IPS-15b (cell line): ENCODE data around the gene BLNK.

Source experiments
- H3K27me3 ChIP-seq: one replicate; pipeline ENCODE4 v1.6.1; 2013; ENCODE audit warnings: low read length; ENCODE audit not compliant: control insufficient read depth, insufficient read depth
- H3K36me3 ChIP-seq: one replicate; pipeline ENCODE4 v1.6.1; 2013; ENCODE audit warnings: low read length; ENCODE audit not compliant: control insufficient read depth, insufficient read depth
- H3K4me1 ChIP-seq: one replicate; pipeline ENCODE4 v1.6.1; 2013; ENCODE audit warnings: mild to moderate bottlenecking, low read length; ENCODE audit not compliant: control insufficient read depth, insufficient read depth
- H3K4me3 ChIP-seq: one replicate; pipeline ENCODE4 v1.5.1; 2013; ENCODE audit warnings: low read depth, low read length
- H3K9ac ChIP-seq: one replicate; pipeline ENCODE4 v1.6.1; 2013; ENCODE audit warnings: low read depth, mild to moderate bottlenecking, low read length
- H3K9me3 ChIP-seq: one replicate; pipeline ENCODE4 v1.6.1; 2013; ENCODE audit warnings: mild to moderate bottlenecking, low read length; ENCODE audit not compliant: control insufficient read depth, insufficient read depth

The BLNK gene

GRCh38 chr10:96268341-96268909, 2.9 kb downstream of the BLNK start:
- Histone ChIP-seq H3K9ac (no peak overlapping the region), H3K27me3 (no peaks in the 10 kb centered on the region), H3K4me3 (no peak overlapping the region), H3K4me1 (no peaks in the 10 kb centered on the region), H3K9me3 (no peaks in the 10 kb centered on the region), H3K36me3 (no peaks in the 10 kb centered on the region)

GRCh38 chr10:96267234-96267705, 4.1 kb downstream of the BLNK start:
- Histone ChIP-seq H3K4me1 (no peaks in the 10 kb centered on the region), H3K9ac (no peak overlapping the region), H3K9me3 (no peaks in the 10 kb centered on the region), H3K36me3 (no peaks in the 10 kb centered on the region), H3K4me3 (no peak overlapping the region), H3K27me3 (no peaks in the 10 kb centered on the region)

GRCh38 chr10:96266118-96266770, 5.1 kb downstream of the BLNK start:
- no peaks in the 10 kb centered on the region for H3K9me3 ChIP-seq
- H3K9ac ChIP-seq: no peak overlapping the region
- no peaks in the 10 kb centered on the region for H3K4me1 ChIP-seq
- no peaks in the 10 kb centered on the region for H3K27me3 ChIP-seq
- no peaks in the 10 kb centered on the region for H3K36me3 ChIP-seq
- H3K4me3 ChIP-seq: no peak overlapping the region

- no peaks in the 10 kb centered on the region for H3K4me1 ChIP-seq
- no peak overlapping the region for H3K4me3 ChIP-seq
- H3K9me3 ChIP-seq: no peaks in the 10 kb centered on the region
- H3K36me3 ChIP-seq: no peaks in the 10 kb centered on the region
- H3K27me3 ChIP-seq: no peaks in the 10 kb centered on the region
- no peak overlapping the region for H3K9ac ChIP-seq
Measured at GRCh38 chr10:96264938-96265337, 6.4 kb downstream of the BLNK start.

GRCh38 chr10:96263669-96264068, 7.7 kb downstream of the BLNK start:
- no peaks in the 10 kb centered on the region for H3K36me3 ChIP-seq
- no peaks in the 10 kb centered on the region for H3K4me1 ChIP-seq
- H3K9me3 ChIP-seq: no peaks in the 10 kb centered on the region
- no peak overlapping the region for H3K4me3 ChIP-seq
- H3K27me3 ChIP-seq: no peaks in the 10 kb centered on the region
- no peak overlapping the region for H3K9ac ChIP-seq

GRCh38 chr10:96263176-96263575, 8.2 kb downstream of the BLNK start:
- no peaks in the 10 kb centered on the region for H3K36me3 ChIP-seq
- no peak overlapping the region for H3K4me3 ChIP-seq
- no peaks in the 10 kb centered on the region for H3K9me3 ChIP-seq
- H3K4me1 ChIP-seq: no peaks in the 10 kb centered on the region
- no peak overlapping the region for H3K9ac ChIP-seq
- no peaks in the 10 kb centered on the region for H3K27me3 ChIP-seq

- H3K9ac ChIP-seq: no peak overlapping the region
- H3K36me3 ChIP-seq: no peaks in the 10 kb centered on the region
- no peaks in the 10 kb centered on the region for H3K4me1 ChIP-seq
Measured at GRCh38 chr10:96261930-96262329, 9.4 kb downstream of the BLNK start.

GRCh38 chr10:96261132-96261531, 10.2 kb downstream of the BLNK start:
- H3K9me3 ChIP-seq: no peaks in the 10 kb centered on the region
- H3K4me3 ChIP-seq: no peak overlapping the region
- no peaks in the 10 kb centered on the region for H3K4me1 ChIP-seq
- no peaks in the 10 kb centered on the region for H3K36me3 ChIP-seq
- no peak overlapping the region for H3K9ac ChIP-seq
- H3K27me3 ChIP-seq: no peaks in the 10 kb centered on the region

More at GRCh38 chr10:96261930-96262329, 9.4 kb downstream of the BLNK start:
- H3K9me3 ChIP-seq: no peaks in the 10 kb centered on the region
- no peaks in the 10 kb centered on the region for H3K27me3 ChIP-seq
- H3K4me3 ChIP-seq: no peak overlapping the region

GRCh38 chr10:96260014-96260413, 11.4 kb downstream of the BLNK start:
- Histone ChIP-seq H3K36me3 (no peaks in the 10 kb centered on the region), H3K9me3 (no peaks in the 10 kb centered on the region), H3K27me3 (no peaks in the 10 kb centered on the region), H3K4me3 (no peak overlapping the region), H3K9ac (no peak overlapping the region), H3K4me1 (peaks cover 5% of the 10 kb centered on the region)

- Histone ChIP-seq H3K27me3 (no peaks in the 10 kb centered on the region), H3K9me3 (no peaks in the 10 kb centered on the region), H3K4me1 (peaks cover 5% of the 10 kb centered on the region), H3K4me3 (no peak overlapping the region), H3K36me3 (no peaks in the 10 kb centered on the region), H3K9ac (no peak overlapping the region)
Measured at GRCh38 chr10:96259150-96259549, 12.2 kb downstream of the BLNK start.

- Histone ChIP-seq H3K4me3 (no peak overlapping the region), H3K4me1 (peaks cover 5% of the 10 kb centered on the region), H3K36me3 (no peaks in the 10 kb centered on the region), H3K9me3 (no peaks in the 10 kb centered on the region), H3K9ac (no peak overlapping the region), H3K27me3 (no peaks in the 10 kb centered on the region)
Measured at GRCh38 chr10:96257944-96258343, 13.4 kb downstream of the BLNK start.

GRCh38 chr10:96255549-96256333, 15.6 kb downstream of the BLNK start:
- no peaks in the 10 kb centered on the region for H3K9me3 ChIP-seq
- no peaks in the 10 kb centered on the region for H3K36me3 ChIP-seq
- H3K9ac ChIP-seq: no peak overlapping the region
- H3K27me3 ChIP-seq: no peaks in the 10 kb centered on the region
- peaks cover 5% of the 10 kb centered on the region for H3K4me1 ChIP-seq
- H3K4me3 ChIP-seq: no peak overlapping the region
